Stimulated activated CD4-positive, alpha-beta T cell treated with anti-CD3 and anti-CD28 coated beads, Interleukin-1b, Interleukin-23, amount 100 ng/mL, for 4 hours (primary cell): ENCODE results near the gene NR2C2AP.

ENCODE experiments used
- DNase-seq, 2 donors: peaks; one replicate each; pipeline ENCODE4 v3.0.0-alpha.2; 2020; ENCODE audit warnings: low read depth in 2 of 2

Gene NR2C2AP

DNA sequence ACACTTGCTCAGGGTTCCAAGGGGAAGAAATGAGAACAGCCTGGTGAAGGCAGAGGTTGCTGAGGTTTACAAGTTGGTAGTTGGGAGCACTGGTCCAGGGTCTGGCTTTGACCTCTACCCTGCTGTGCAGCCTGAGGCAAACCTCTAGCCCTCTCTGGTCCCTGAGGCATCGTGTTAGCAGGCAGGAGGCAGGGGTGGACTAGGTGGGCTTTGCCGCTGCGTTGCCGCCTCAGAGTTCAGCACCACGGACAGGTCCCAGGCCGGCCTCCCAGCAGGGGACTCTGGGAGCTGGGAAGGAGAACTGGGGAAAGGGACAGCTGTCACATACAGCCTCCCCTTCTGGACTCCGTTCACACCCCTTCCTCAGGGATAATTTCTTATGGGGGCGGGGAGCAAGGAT is 11.7 kb upstream of the NR2C2AP start:
- DNase-seq, result no peak

DNA sequence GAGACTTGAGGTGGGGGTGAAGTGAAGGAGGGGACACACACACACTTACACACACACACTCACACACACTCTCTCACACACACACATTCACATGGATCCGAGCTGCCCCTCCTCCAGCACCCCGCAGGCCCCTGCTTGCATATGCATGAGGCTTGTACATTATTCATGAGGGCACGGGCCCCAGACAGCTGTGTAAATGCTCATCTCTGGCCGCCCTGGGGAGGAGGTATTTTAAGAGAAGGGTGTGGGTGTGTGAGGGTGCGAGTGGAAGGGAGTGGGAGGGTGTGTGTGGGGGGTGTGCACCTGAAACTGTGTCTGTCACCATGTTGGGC is 10.9 kb upstream of the NR2C2AP start:
- no peak for DNase-seq

GRCh38 chr19:19213426-19214158 is 10.4 kb upstream of the NR2C2AP start:
- no peak for DNase-seq

GRCh38 chr19:19212916-19213315 is 9.7 kb upstream of the NR2C2AP start:
- DNase-seq, result no peak

GRCh38 chr19:19211499-19212420 is 8.5 kb upstream of the NR2C2AP start, which contains the start of gene NCAN:
TSS of gene NCAN (plus strand) at chr19:19211958. CDS start at chr19:19216954, 4,996 bp downstream.
- no peak for DNase-seq

DNA sequence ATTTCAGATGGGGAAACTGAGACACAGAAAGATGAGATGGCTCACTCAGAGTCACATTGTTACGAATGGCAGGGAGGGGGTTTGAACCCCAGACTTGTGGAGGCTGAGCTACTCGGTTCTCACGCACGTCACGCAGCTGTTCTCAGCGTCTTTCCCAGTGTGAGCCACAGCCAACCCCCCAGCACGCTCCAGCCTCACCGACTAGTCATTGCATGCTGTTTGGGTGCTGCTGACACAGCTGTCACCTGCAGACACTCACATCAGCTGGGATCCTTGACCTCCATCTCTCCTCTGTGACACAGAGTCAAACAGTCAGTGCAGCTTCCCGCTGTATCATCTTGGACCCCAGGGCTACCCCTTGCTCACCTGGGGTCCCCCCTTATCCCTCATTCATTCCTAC is 6.2 kb upstream of the NR2C2AP start:
- DNase-seq, result no peak

GRCh38 chr19:19207637-19208572 is 4.7 kb upstream of the NR2C2AP start:
- DNase-seq, result no peak

GRCh38 chr19:19206938-19207337 is 3.7 kb upstream of the NR2C2AP start:
- DNase-seq, result no peak

- DNase-seq, result no peak
Observed at GRCh38 chr19:19205416-19206410, 2.5 kb upstream of the NR2C2AP start.

GRCh38 chr19:19204181-19204580 is 967 bp upstream of the NR2C2AP start:
- no peak for DNase-seq

GRCh38 chr19:19202707-19203011 is 555 bp downstream of the NR2C2AP start:
- DNase-seq, result no peak

- no peak for DNase-seq
Observed at GRCh38 chr19:19201697-19202630, 1.2 kb downstream of the NR2C2AP start.

DNA sequence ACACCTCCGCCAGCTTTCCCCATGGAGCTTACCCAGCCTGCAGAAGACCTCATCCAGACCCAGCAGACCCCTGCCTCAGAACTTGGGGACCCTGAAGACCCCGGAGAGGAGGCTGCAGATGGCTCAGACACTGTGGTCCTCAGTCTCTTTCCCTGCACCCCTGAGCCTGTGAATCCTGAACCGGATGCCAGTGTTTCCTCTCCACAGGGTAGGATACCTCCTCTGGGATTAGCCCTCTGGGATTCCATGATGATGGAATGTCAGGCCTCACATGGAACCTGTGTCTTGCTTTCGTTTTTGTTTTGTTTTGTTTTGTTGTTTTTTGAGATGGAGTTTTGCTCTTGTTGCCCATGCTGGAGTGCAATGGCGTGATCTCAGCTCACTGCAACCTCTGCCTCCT is 9.3 kb downstream of the NR2C2AP start:
- DNase-seq, result no peak

GRCh38 chr19:19192910-19193423 is 10.2 kb downstream of the NR2C2AP start:
- no peak for DNase-seq

DNA sequence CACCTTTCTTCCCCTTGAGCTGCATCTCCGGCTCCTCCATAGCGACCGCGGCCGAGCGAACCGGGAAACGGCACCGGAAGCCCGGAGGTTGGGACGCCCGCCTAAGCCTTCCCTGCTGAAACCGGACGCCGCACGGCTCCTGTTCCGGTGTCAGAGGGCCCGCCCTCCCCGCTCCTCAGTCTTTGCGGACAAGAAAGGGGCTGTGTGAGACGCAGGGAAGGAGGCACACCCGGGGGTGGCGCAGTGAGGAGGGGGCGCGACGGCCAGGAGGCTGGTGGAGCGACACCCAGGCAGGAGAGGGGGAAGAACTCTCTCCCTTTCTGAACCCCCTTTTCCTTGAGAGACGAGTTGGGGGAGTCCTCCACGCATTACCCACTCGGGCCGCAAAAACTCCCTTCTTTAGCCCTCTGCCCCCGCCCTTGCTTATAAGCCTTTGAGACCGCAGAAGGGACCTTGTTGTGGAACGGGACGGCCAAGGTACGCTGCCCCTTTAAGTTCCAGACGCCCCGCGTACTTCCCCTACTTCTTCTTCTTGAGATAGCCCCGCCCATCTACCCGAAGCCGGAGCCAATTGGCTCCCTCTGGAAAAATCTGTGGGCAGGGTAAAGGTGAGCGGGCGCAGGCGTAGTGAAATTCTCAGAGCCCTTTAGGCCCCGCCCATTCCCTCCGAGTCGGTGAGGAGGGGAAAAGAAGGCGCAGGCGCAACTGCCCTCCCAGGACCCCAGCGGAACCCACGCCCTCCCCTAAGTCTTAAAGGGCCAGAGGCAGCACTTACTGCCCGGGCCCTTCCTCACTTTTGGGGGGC is 10.9 kb downstream of the NR2C2AP start, which contains the start of the genes BORCS8 and RFXANK:
BORCS8 (minus strand) TSS at position 75 of the 805 bp plus-strand sequence; CDS start at position 40, 35 bp downstream.
RFXANK (plus strand) TSS at position 181 of the 805 bp plus-strand sequence. CDS start 1,689 bp downstream, outside the sequence.
- DNase-seq, result peak; percentile 95 to 97

- DNase-seq, result no peak
Observed at GRCh38 chr19:19191768-19192077, 11.5 kb downstream of the NR2C2AP start.

- DNase-seq, result no peak
Observed at GRCh38 chr19:19186742-19187141, 16.5 kb downstream of the NR2C2AP start.
